MM.1S (cell line): ENCODE data around the gene BCAP31.

ENCODE experiments used
- DNase-seq: peaks from one replicate; pipeline ENCODE4 v3.0.0-alpha.2; 2015
- H2AFZ ChIP-seq: fragments of 300-600 bp; sonication (generic); 2 replicates; pipeline ENCODE4 v1.6.0; 2016; ENCODE audit warnings: antibody characterized with exemption, low read length
- H3F3A ChIP-seq: fragments of 300-600 bp; sonication (generic); 2 replicates; pipeline ENCODE4 v1.6.1; 2016; ENCODE audit warnings: mild to moderate bottlenecking, antibody characterized with exemption, low read length, moderate library complexity, mixed read lengths; ENCODE audit not compliant: insufficient read depth
- H3K27ac ChIP-seq: fragments of 300-600 bp; sonication (generic); 2 replicates; pipeline ENCODE4 v1.5.1; 2016; ENCODE audit warnings: mild to moderate bottlenecking, low read length
- H3K27me3 ChIP-seq: fragments of 300-600 bp; sonication (generic); replicated peaks from 2 replicates; pipeline ENCODE4 v1.6.0; 2016; ENCODE audit warnings: low read length; ENCODE audit not compliant: insufficient read depth
- H3K36me3 ChIP-seq: fragments of 300-600 bp; sonication (generic); replicated peaks from 2 replicates; pipeline ENCODE4 v1.6.1; 2016; ENCODE audit warnings: mild to moderate bottlenecking, low read length, mixed read lengths; ENCODE audit not compliant: insufficient read depth
- H3K4me1 ChIP-seq: fragments of 300-600 bp; sonication (generic); 2 replicates; pipeline ENCODE4 v1.6.1; 2016; ENCODE audit warnings: low read length, mixed read lengths
- H3K4me2 ChIP-seq: fragments of 300-600 bp; sonication (generic); 2 replicates; pipeline ENCODE4 v1.6.0; 2016; ENCODE audit warnings: low read depth, low read length
- H3K4me3 ChIP-seq: fragments of 300-600 bp; sonication (generic); 2 replicates; pipeline ENCODE4 v1.5.1; 2016; ENCODE audit warnings: low read length, mixed read lengths
- H3K79me2 ChIP-seq: fragments of 300-600 bp; sonication (generic); 2 replicates; pipeline ENCODE4 v1.6.1; 2016; ENCODE audit warnings: mixed run types, low read length, mixed read lengths
- H3K9ac ChIP-seq: fragments of 300-600 bp; sonication (generic); 2 replicates; pipeline ENCODE4 v1.6.1; 2016; ENCODE audit warnings: low read length, mixed read lengths
- H3K9me2 ChIP-seq: fragments of 300-600 bp; sonication (generic); replicated peaks from 2 replicates; pipeline ENCODE4 v1.6.1; 2016; ENCODE audit warnings: mild to moderate bottlenecking, low read length, mixed read lengths; ENCODE audit not compliant: insufficient read depth
- H3K9me3 ChIP-seq: fragments of 300-600 bp; sonication (generic); replicated peaks from 2 replicates; pipeline ENCODE4 v1.6.1; 2016; ENCODE audit warnings: mild to moderate bottlenecking, low read length, mixed read lengths; ENCODE audit not compliant: insufficient read depth
- H4K20me1 ChIP-seq: fragments of 300-600 bp; sonication (generic); 2 replicates; pipeline ENCODE4 v1.6.1; 2016; ENCODE audit warnings: mild to moderate bottlenecking, low read length, moderate library complexity, mixed read lengths; ENCODE audit not compliant: insufficient read depth
- CTCF ChIP-seq: fragments of 300-600 bp; sonication (generic); IDR thresholded peaks from 2 replicates; pipeline ENCODE4 v1.5.1; 2016; ENCODE audit warnings: antibody characterized with exemption, low read length, mixed read lengths
- EZH2 ChIP-seq: fragments of 300-600 bp; sonication (generic); optimal IDR thresholded peaks from 2 replicates; pipeline ENCODE3; 2017; ENCODE audit warnings: low read depth, mild to moderate bottlenecking, antibody characterized with exemption, low read length, mixed read lengths
- EZH2phosphoT487 ChIP-seq: fragments of 300-600 bp; sonication (generic); IDR thresholded peaks from 2 replicates; pipeline ENCODE4 v1.6.1; 2018; ENCODE audit warnings: antibody characterized with exemption, low read length

BCAP31 gene

DNA sequence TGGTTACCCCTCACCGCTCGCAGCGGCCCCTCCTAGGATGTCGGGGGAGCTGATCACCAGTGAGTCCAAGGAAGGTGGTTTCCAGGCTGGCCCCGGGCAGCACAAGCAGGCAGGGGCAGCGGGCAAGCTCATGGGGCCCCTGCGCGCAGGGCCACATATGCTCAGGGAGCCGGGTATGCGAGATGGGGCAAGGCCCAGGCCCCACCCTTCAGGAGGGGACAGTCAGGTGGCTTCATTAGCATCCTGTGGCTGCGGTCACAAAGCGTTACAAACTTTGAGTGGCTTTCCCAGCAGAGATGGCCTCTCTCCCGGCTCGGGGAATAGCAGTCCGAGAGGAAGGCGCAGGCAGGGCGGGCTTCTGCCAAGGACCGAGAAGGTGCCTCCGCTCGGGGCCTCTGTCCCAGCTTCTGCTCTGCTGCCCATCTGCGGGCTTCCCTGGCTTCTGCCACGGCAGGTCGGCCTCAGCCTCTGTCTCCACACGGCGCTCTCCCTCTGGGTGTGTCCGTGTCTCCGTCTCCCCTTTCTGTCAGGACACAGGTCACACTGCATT, 13.9 kb upstream of the BCAP31 start:
- Histone ChIP-seq H2AFZ (no peak overlapping the region), H4K20me1 (no peaks in the 10 kb centered on the region), H3K9me3 (no peaks in the 10 kb centered on the region), H3K4me2 (no peak overlapping the region), H3F3A (no peaks in the 10 kb centered on the region), H3K36me3 (no peaks in the 10 kb centered on the region), H3K4me3 (no peak overlapping the region), H3K9ac (no peak overlapping the region), H3K27ac (no peak overlapping the region), H3K9me2 (no peaks in the 10 kb centered on the region), H3K4me1 (no peaks in the 10 kb centered on the region), H3K27me3 (no peaks in the 10 kb centered on the region), H3K79me2 (no peaks in the 10 kb centered on the region)
- TF ChIP-seq EZH2phosphoT487 (no peak), CTCF (no peak), EZH2 (no peak)
- DNase-seq: no peak

- TF ChIP-seq EZH2phosphoT487 (no peak), EZH2 (no peak), CTCF (no peak)
- Histone ChIP-seq H3F3A (no peaks in the 10 kb centered on the region), H3K9me2 (no peaks in the 10 kb centered on the region), H3K36me3 (no peaks in the 10 kb centered on the region), H3K27ac (no peak overlapping the region), H4K20me1 (no peaks in the 10 kb centered on the region), H3K9ac (no peak overlapping the region), H3K4me3 (no peak overlapping the region), H3K4me2 (no peak overlapping the region), H3K27me3 (no peaks in the 10 kb centered on the region), H3K79me2 (no peaks in the 10 kb centered on the region), H2AFZ (no peak overlapping the region), H3K4me1 (peaks cover 2% of the 10 kb centered on the region; the same call in 1 of the 2 replicates), H3K9me3 (no peaks in the 10 kb centered on the region)
- no peak for DNase-seq
Observed at GRCh38 chrX:153736871-153737441, 12.8 kb upstream of the BCAP31 start.

DNA sequence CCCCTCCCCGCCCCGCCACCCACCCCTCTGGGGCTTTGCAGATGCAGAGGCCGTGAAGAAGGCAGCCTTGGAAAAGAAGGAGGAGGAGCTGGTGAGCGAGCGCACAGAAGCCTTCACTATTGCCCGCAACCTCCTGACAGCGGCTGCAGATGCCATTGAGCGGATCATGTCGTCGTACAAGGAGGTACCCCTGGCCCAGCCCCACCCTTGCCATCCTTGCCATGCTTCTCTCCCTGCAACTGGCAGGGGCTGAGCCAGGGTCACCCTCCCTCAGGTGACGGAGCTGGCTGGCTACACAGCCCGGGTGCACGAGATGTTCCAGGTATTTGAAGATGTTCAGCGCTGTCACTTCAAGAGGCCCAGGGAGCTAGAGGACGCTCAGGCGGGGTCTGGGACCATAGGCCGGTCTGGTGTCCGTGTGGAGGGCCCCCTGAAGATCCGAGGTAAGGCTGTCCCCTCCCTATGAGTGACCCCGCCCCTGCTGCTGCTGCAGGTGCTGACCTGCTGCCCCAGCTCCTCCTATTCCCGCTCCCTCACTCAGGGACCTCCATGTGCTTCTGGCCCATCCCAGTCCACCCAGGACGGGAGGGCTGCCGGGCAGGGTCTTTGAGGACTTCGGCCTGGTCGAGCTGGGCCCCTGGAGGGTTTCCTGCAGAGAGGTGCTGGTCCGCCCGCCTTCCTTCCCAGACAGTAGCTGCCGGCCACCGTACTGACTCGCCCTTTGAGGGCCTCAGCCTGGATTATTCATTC, 12.1 kb upstream of the BCAP31 start:
- no peak for TF ChIP-seq EZH2
- no peak for TF ChIP-seq EZH2phosphoT487
- no peak for TF ChIP-seq CTCF
- H3K27ac ChIP-seq: no peak overlapping the region
- H3K4me2 ChIP-seq: no peak overlapping the region
- no peak overlapping the region for H3K4me3 ChIP-seq
- DNase-seq: no peak
- no peak overlapping the region for H2AFZ ChIP-seq
- peaks cover 5% of the 10 kb centered on the region; the same call in 1 of the 2 replicates for H3K4me1 ChIP-seq
- H3K36me3 ChIP-seq: no peaks in the 10 kb centered on the region
- no peaks in the 10 kb centered on the region for H3K27me3 ChIP-seq
- H3K9ac ChIP-seq: no peak overlapping the region
- H3K79me2 ChIP-seq: no peaks in the 10 kb centered on the region
- no peaks in the 10 kb centered on the region for H3K9me3 ChIP-seq
- no peaks in the 10 kb centered on the region for H3K9me2 ChIP-seq
- H4K20me1 ChIP-seq: no peaks in the 10 kb centered on the region
- H3F3A ChIP-seq: peaks cover 3% of the 10 kb centered on the region
